Stimulated activated CD8-positive, alpha-beta memory T cell treated with anti-CD3 and anti-CD28 coated beads, Interleukin-2, amount 100 ng/mL, for 48 hours (primary cell): ENCODE results near the gene NLGN1.

Source experiments
- DNase-seq, 2 donors: peaks; one replicate each; pipeline ENCODE4 v3.0.0-alpha.2; 2020; ENCODE audit warnings: low read depth in 2 of 2

NLGN1 gene

GRCh38 chr3:174276826-174277225, 879.3 kb downstream of the NLGN1 start:
- DNase-seq: no peak

GRCh38 chr3:174278094-174278493, 880.5 kb downstream of the NLGN1 start:
- no peak for DNase-seq

GRCh38 chr3:174280186-174280585, 882.6 kb downstream of the NLGN1 start:
- no peak for DNase-seq

GRCh38 chr3:174285242-174285864, 887.8 kb downstream of the NLGN1 start:
- DNase-seq: no peak

GRCh38 chr3:174287705-174288104, 890.2 kb downstream of the NLGN1 start:
- DNase-seq: no peak

- no peak for DNase-seq
These were observed 897.1 kb downstream of the NLGN1 start for GRCh38 chr3:174294616-174295015.

GRCh38 chr3:174295306-174296092, 898.0 kb downstream of the NLGN1 start:
- no peak for DNase-seq

DNA sequence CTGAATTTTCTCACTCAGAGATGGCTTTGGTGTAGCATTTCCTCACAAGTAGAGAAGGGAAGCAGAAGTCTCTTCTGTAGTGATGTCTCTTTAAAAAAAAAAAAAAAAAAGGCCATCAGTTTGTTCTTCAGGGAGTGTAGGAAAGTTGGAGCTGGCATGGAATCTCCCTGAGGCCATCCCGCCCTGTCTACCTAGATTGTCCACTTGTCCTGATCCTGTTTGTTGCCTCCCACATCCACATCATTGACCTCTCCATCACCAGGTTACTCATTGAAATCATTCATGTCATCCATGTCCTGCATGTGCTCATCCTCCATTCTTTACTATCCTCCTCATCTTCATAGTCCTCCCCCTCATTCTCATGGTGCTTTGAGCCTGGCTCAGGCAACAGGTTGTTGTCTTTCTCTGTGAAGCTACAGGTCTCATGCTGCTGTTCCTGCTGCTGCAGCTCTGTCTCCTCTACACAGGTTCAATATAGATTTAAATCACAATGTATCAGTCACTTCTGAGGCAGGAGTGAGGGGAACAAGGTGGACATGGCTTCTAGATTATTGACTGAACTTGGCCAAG, 905.3 kb downstream of the NLGN1 start:
- DNase-seq: no peak

GRCh38 chr3:174303907-174304560, 906.5 kb downstream of the NLGN1 start:
- no peak for DNase-seq

DNA sequence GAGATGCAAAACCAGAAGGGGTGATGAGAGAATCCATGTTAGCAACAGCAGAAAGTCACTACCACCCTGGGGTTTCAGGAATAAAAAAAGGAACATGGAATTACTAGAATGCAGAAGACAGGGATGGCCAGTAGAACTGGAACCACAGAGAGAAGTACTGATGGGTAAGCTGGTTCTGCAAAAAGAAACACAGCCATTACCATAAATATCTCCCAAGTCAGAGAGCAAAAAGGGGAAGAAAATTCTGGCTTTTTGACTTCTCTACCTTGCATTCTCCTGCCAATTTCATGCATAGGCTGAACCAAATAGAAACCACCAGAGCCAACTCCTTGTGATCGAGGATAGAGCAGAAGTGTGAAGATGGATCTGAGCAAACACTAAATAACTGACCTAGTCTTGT, 911.2 kb downstream of the NLGN1 start:
- DNase-seq: no peak

DNA sequence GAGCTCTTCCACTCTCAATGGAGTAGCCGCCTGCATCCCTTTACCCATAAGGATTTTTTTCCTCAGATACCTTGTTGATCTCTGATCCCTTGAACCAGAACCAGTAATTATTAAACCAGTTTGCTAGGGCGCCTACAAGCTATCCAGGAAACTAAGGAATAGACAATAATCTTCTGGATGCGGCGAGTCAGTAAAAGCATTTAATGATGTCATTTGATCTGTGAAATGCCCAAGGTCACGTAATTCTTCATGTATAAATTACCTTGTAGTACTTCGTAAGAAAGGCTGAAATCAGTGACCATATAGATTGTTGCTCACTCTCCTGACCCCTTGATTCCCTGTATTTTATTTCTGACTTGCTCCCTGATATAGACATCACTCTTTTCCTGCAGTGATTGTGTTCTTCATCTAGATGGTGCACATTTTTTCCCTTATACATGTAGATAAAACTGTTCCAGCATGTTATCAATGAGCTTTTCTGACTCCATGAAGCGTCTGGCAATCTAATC, 913.0 kb downstream of the NLGN1 start:
- DNase-seq: no peak

DNA sequence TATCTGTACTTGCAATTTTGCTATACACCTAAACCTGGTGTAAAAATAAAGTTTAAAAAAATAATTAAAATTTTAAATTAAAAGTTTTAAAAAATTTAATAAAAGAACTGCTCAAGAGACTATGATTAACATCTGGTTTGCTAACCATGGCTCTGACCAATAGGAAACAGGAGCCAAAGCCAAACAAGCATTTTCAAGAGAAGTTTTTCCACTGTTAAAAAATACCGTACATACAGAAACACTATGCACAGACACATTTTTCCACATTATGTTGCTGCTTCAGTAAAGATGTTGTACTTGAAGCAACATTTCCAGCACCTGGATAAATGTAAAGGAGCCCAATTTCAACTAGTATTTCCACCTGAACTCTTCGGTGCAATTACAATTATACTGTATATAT, 917.7 kb downstream of the NLGN1 start:
- no peak for DNase-seq

GRCh38 chr3:174317005-174317404, 919.5 kb downstream of the NLGN1 start:
- DNase-seq: no peak

GRCh38 chr3:174318181-174318580, 920.6 kb downstream of the NLGN1 start:
- no peak for DNase-seq

GRCh38 chr3:174321548-174321947, 924.0 kb downstream of the NLGN1 start:
- DNase-seq: no peak

GRCh38 chr3:174322789-174323188, 925.2 kb downstream of the NLGN1 start:
- DNase-seq: no peak

- no peak for DNase-seq
These were observed 927.6 kb downstream of the NLGN1 start for GRCh38 chr3:174325171-174325570.

DNA sequence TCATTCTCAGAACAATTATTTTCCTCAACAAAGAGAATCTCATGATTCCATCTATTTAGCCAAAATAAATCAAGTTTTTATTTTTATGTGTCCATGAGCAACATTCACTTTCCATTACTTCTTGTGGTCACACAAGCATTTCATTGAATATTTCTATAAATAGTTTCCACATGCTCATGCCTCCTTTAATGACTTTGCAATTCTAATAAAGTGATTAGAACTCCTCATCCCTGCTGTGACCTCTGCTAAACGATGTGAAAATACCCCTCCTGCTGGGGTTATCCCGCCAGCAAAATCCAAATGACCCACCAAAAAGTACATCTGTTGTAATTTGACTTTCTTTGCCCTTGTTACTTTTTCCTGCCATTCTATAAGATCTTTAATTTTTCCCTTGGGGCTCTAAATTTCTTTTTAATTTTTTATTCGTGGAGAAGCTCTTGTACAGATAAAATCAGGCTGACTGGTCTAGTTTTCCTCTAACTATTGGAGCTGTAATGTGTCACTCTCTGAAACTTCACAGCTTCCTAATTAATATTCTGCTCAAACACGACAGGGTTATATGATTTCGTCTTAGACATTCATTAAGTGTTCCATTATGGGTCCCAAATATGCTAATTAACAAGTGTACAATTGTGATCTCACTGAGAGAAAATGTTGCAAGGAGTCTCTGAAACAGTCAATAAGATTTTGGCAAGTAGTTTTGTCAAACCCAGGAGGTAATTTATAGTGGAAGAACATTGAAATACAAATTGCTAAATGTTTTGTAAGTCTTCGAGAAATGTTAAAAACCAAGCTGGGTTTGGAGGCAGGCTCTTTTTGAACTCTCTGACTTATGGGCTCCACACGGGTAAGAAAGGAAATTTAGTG, 928.5 kb downstream of the NLGN1 start:
- DNase-seq: no peak

- no peak for DNase-seq
These were observed 931.8 kb downstream of the NLGN1 start for GRCh38 chr3:174329321-174329720.

- no peak for DNase-seq
These were observed 932.8 kb downstream of the NLGN1 start for GRCh38 chr3:174330303-174330702.

GRCh38 chr3:174331095-174331800, 933.7 kb downstream of the NLGN1 start:
- no peak for DNase-seq
